Testis (tissue), 3 donors: ENCODE measurements around the gene STXBP6. TPM values are rescaled to one million over a fixed set of nuclear protein-coding genes. Genes with fewer than 3 reads are reported as not detected.
"Not testable (repeated sequence)": the region's sequence is repeated elsewhere in the genome, so short reads cannot be mapped to it uniquely, and the experiment has no call there.

Experiments used
- DNase-seq: peaks from one replicate; pipeline ENCODE4 v3.0.0-alpha.2; 2019
- H3K27ac ChIP-seq, 2 donors: fragments of 200-600 bp; sonication (generic); one replicate each; pipeline ENCODE4 v1.5.1; 2019
- H3K27me3 ChIP-seq: fragments of 200-600 bp; sonication (generic); one replicate; pipeline ENCODE4 v1.5.1; 2019
- H3K36me3 ChIP-seq: fragments of 200-600 bp; sonication (generic); one replicate; pipeline ENCODE4 v1.5.1; 2017; ENCODE audit warnings: low read depth; ENCODE audit errors: missing control alignments
- H3K4me1 ChIP-seq: fragments of 200-600 bp; sonication (generic); one replicate; pipeline ENCODE4 v1.5.1; 2019
- H3K4me3 ChIP-seq, 2 donors: fragments of 200-600 bp; sonication (generic); one replicate each; pipeline ENCODE4 v1.5.1; 2017 to 2019
- H3K9me3 ChIP-seq: fragments of 200-600 bp; sonication (generic); one replicate; pipeline ENCODE4 v1.5.1; 2017
- CTCF ChIP-seq, 3 experiments: fragments of 450-650 bp in 2 of 3; fragments of 200-600 bp in 1 of 3; sonication (generic) in 1 of 3; IDR thresholded peaks; one replicate each; pipeline ENCODE4 v1.5.1; 2016 to 2019; ENCODE audit warnings: antibody characterized with exemption in 3 of 3, mild to moderate bottlenecking in 2 of 3, moderate library complexity in 1 of 3
- POLR2A ChIP-seq: fragments of 450-650 bp; IDR thresholded peaks from one replicate; pipeline ENCODE4 v1.6.1; 2017; ENCODE audit warnings: antibody characterized with exemption, mild to moderate bottlenecking, moderate library complexity
- WGBS, 2 donors: methylation state at CpG; one replicate each; pipeline ENCODE4 v1.1.5; 2018; 5-methylcytosine and 5-hydroxymethylcytosine counted together
- intact Hi-C: fragments of 100-400 bp; cut with DNase I; formaldehyde crosslinking; loops from one replicate; pipeline ENCODE4 v1.15.1; 2023; ENCODE audit warnings: low total_unique reads
- polyA plus RNA-seq: library from polyadenylated mRNA; stranded (reverse); fragments of 350-450 nt; fragmentation: Illumina TruSeq; extraction: RNeasy Lipid Tissue Mini Kit (QIAGEN cat#74804); gene quantifications from one replicate; pipeline ENCODE4 v1.2.3, GENCODE V29; 2014; ENCODE audit warnings: low read depth, low replicate concordance; ENCODE audit not compliant: insufficient read depth
- total RNA-seq, 2 donors: library from RNA; depleted of rRNA; stranded (reverse); fragments of >200 nt; gene quantifications; one replicate each; pipeline ENCODE4 v1.2.3, GENCODE V29; 2016

Gene STXBP6
- total and polyA plus RNA-seq, 3 donors from 2014 or later, result 4.7 to 11.3 (median 8.6) TPM

DNA sequence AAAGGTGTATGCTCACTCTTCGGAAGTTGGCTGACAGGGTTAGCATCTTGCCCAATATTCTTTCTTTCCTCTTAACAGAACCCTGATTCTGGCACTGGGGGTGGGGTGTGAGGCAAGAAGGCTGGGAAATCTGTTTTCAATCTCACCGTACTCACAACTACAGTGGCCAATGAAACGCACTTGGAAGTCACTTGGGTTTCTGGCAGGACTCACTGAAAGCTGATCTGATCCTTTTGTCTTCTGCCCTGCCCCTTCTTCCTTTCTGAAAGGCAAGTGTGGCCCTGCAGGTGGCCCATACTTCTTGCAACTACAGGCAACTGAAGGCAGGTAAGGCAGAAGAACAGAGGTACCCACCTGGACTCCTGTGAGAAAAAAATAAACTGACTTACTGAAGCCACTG is 106.9 kb downstream of the STXBP6 start:
- TF ChIP-seq CTCF (IDR thresholded peaks at IDR 0.05), result no peak
- TF ChIP-seq POLR2A, result no peak
- 69 to 78% methylated on average over 3 of the region's 3 CpGs for WGBS, 2 donors
- intact Hi-C loops, result no loop called here
- H3K4me3 ChIP-seq, result no peak overlapping the region
- no peaks in the 10 kb centered on the region for H3K4me1 ChIP-seq
- DNase-seq, result no peak
- no peaks in the 10 kb centered on the region for H3K36me3 ChIP-seq
- H3K27ac ChIP-seq, result no peak overlapping the region
- no peaks in the 10 kb centered on the region for H3K27me3 ChIP-seq
- no peaks in the 10 kb centered on the region for H3K9me3 ChIP-seq

DNA sequence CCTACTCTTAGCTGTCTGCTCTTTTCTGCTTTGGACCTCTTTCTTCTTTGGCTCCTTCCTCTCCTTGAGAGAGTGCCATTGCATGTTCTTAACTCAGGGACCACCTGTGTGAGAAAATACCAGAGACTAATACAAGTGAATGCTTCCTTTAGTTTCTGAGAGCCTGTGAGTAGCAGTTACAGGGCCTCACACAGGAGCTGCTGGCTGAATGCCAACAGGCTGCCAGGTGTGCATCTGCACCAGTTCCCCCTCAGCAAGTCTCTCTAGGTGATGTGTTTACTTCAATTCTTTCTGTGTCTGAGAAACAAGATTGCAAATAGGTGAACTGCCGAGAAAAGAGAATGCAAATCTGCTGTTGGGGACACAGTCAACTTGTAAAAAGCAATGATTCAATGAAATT is 108.2 kb downstream of the STXBP6 start:
- H3K36me3 ChIP-seq, result no peaks in the 10 kb centered on the region
- DNase-seq, result no peak
- H3K27ac ChIP-seq, result no peak overlapping the region
- no peaks in the 10 kb centered on the region for H3K9me3 ChIP-seq
- no peaks in the 10 kb centered on the region for H3K27me3 ChIP-seq
- no peaks in the 10 kb centered on the region for H3K4me1 ChIP-seq
- 86 to 92% methylated on average over 1 of the region's 1 CpG for WGBS, 2 donors
- H3K4me3 ChIP-seq, result no peak overlapping the region
- intact Hi-C loops, result no loop called here
- no peak for TF ChIP-seq CTCF (IDR thresholded peaks at IDR 0.05)
- no peak for TF ChIP-seq POLR2A

GRCh38 chr14:24940213-24940783 is 109.6 kb downstream of the STXBP6 start:
- Histone ChIP-seq H3K9me3 (no peaks in the 10 kb centered on the region), H3K27ac (no peak overlapping the region)
- WGBS, 2 donors, result 71 to 74% methylated on average over 5 of the region's 5 CpGs

GRCh38 chr14:24938593-24938992 is 111.4 kb downstream of the STXBP6 start:
- Histone ChIP-seq H3K27me3 (no peaks in the 10 kb centered on the region), H3K4me3 (no peak overlapping the region), H3K36me3 (no peaks in the 10 kb centered on the region), H3K9me3 (no peaks in the 10 kb centered on the region), H3K27ac (no peak overlapping the region), H3K4me1 (no peaks in the 10 kb centered on the region)
- intact Hi-C loops, result no loop called here
- 40 to 80% methylated on average over 1 of the region's 1 CpG for WGBS, 2 donors
- DNase-seq, result no peak
- no peak for TF ChIP-seq CTCF (IDR thresholded peaks at IDR 0.05)
- no peak for TF ChIP-seq POLR2A

More at GRCh38 chr14:24940213-24940783, 109.6 kb downstream of the STXBP6 start:
- Histone ChIP-seq H3K4me1 (no peaks in the 10 kb centered on the region), H3K36me3 (no peaks in the 10 kb centered on the region), H3K4me3 (no peak overlapping the region), H3K27me3 (no peaks in the 10 kb centered on the region)
- TF ChIP-seq CTCF (IDR thresholded peaks at IDR 0.05) (no peak), POLR2A (no peak)
- intact Hi-C loops, result no loop called here
- DNase-seq, result no peak

DNA sequence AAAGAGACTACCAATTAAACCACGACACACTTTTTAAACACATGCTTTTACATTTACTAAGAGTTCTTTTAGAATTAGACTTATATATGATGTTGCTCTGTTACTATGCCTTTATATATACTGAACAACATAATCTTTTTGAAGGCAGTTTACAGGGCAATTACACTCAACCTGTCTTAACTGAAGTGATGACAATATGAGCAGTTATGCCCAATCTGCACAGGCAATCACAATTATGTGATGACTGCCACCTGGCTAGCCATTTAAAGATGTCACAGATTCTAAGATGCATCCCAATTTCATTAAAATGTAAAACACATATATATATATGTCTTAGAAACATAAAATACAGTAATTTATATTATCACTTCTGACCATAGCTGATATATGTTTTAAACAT is 112.6 kb downstream of the STXBP6 start:
- TF ChIP-seq POLR2A, result no peak
- TF ChIP-seq CTCF (IDR thresholded peaks at IDR 0.05), result no peak
- DNase-seq, result no peak
- no peaks in the 10 kb centered on the region for H3K4me1 ChIP-seq
- H3K9me3 ChIP-seq, result no peaks in the 10 kb centered on the region
- intact Hi-C loops, result no loop called here
- no peak overlapping the region for H3K27ac ChIP-seq
- no peak overlapping the region for H3K4me3 ChIP-seq
- 94 to 96% methylated on average over 1 of the region's 1 CpG for WGBS, 2 donors
- no peaks in the 10 kb centered on the region for H3K27me3 ChIP-seq
- no peaks in the 10 kb centered on the region for H3K36me3 ChIP-seq

GRCh38 chr14:24936773-24937172 is 113.2 kb downstream of the STXBP6 start:
- H3K27me3 ChIP-seq, H3K9me3 ChIP-seq, H3K36me3 ChIP-seq, H3K27ac ChIP-seq, H3K4me1 ChIP-seq, DNase-seq, intact Hi-C loops, H3K4me3 ChIP-seq: not testable (repeated sequence)
- WGBS, 2 donors, result 96 to 100% methylated on average over 2 of the region's 2 CpGs
